ENCODE data around the gene CADM2.

CADM2 gene

DNA sequence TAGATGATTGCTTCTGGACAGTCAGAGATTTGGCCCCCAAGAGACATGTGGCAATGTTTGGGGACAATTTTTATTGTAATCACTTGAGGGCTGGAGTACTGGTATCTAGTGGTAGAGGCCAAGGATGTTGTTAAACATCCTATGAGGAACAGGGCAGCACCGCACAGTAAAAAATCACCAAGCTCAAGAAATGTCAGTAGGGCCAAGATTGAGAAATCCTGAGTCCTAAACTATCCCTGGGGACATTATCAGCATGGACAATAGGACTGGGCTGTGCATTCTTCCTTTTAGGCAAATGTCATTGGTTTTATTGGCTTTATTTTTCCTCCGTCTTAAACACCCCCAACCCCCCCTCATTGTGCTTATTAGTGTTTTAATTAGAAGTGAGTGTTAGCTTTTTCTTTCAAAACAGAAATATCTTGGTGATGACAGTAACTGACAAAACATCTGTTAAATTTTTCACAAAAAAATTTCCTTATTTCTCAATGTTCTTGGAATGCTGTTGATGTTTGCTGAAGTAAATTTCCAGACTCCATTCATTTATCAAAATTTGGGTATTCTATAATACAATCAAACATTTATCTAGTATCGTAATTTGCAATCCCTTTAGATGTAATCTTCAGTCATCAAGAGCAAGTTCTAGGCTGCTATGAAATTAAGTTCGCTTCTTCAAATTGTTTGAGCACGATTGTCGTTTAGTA lies 1087.8 kb downstream of the CADM2 start:
- no peak for DNase-seq

DNA sequence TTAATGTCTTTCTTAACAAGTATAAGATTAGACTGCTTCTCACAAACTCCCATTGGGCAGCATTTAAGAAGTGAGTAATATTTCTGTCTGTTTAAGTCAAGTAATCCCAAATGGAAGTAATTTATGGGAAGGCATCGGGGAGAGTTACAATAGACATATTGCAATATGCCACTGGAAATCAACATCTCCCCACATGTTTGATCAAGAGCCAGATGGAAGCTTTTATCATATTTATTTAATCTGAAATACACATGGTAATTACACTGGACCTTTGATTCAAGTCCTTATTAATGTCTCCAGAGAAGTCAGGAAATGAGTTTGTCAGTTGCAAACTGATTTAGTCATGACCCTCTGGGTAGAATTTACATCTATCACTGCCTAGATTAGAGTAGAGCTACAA lies 1088.4 kb downstream of the CADM2 start:
- DNase-seq: no peak

DNA sequence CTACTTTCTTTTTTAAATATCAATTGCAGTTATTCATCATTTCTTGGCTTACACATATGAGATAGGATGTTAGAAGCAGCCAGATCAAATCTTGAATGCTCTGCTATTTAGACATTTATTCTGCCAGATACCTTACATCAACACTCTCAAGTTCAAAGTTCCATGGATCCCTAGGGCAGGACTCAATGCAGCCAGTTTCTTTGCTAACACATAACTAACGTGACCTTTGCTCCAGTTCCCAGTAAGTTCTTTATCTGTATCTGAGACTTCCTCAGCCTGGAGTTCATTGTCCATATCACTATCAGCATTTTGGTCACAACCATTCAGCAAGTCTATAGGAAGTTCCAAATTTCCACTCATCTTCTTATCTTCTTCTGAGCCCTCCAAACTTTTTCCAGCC lies 1092.3 kb downstream of the CADM2 start:
- no peak for DNase-seq

DNA sequence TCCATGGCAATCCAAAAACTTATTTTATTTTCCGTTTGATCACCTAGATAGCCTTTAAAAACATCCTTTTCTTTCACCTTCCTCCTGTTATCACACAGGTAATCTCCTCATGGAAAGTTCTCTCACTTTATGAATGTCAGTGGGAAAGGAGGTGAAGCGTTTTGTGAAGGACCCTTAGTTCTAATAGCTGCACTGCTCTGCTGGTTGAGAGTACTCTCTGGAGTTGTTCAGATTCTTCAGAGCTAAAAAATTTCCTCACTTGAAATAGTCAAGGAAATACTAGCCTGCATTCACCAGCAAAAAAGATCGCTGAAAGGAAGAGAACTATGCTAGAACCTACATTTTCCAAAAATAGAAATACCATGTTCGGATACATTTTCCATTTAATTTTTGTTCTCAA lies 1097.2 kb downstream of the CADM2 start:
- DNase-seq: no peak

DNA sequence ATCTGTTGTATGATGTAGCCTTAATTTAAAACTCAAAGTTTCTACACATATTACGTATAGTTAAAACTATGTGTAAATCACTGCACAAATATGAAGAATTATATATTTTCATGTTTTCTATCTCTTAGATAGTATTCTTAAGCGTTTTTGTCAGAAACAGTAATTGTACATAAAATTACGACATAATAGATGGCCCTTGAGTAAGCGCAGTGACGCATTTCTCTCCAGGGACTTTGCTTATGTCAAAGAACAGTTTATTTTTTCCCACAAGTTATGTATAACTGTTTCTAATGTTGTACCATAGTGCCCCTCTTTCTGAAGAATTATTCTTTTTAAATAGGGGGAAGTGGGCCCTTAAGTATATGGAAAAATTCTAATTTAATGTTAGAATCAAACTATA lies 1098.2 kb downstream of the CADM2 start:
- DNase-seq: no peak

DNA sequence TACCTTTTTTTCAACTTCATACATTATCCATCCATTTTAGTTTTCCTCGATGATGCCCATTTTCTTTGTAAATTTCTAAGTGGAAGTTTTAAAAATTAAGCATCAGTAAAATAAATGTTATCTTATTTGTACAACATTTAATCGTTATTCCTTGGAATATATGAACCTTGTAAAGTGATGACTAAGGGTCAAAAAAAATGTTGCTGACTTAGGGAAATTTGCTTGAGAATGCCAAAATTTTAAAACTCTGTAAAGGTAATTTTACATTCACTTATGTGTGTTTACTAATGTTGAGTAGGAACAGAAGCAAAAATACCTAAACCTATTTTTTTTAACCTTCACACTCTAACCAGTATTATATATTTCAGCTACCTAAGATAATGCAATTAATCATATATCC lies 1115.0 kb downstream of the CADM2 start:
- DNase-seq: no peak

DNA sequence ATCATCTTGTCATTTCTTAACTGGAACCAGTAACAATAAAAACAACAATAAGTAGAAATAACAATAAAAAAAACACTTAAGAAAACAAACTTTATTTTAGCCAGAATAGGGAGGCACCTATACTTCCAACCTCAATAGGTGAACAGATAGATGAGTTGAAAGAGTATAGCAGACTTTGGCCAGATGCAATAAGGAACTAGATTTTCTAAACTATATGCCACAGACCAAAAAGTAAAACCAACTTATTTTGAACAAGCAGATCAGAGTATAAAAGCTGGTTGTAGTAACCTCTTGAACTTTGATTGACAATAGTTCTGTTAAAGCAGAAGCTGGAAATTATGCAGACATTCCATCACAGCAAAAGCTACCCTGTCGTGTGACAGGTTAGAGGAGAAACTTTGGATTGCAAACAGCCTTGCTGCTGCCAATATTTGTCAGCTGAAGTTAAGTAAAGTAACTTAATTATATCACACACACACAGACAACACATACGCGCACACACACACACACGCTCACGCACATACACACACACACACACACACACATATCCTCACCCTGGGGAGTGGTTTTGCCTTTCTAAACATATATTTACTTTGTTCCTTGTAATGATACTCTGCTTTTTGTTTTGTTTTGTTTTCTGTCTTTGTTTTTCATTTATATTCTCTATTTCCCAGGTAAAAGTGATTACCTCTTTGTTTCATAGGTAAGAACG lies 1128.5 kb downstream of the CADM2 start:
- DNase-seq: no peak

DNA sequence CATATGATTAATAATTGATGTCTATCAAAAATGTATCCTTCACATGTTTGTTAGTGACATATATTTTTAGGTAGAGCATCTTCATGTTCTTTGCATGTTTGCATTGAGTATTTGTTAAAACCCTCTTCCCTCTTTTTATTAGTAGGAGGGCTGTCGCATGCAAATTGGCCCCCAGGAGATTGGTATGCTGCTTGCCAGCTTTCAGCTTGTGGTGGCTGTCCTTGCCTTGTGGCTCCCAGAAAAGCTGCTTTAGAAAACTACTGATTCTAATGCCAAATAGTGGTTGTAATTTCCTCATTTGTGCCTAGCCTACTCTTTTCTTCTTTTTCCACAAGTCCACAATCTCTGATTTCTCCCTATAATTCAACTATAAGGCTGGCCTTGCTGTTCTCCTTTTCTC lies 1145.4 kb downstream of the CADM2 start:
- DNase-seq: no peak

DNA sequence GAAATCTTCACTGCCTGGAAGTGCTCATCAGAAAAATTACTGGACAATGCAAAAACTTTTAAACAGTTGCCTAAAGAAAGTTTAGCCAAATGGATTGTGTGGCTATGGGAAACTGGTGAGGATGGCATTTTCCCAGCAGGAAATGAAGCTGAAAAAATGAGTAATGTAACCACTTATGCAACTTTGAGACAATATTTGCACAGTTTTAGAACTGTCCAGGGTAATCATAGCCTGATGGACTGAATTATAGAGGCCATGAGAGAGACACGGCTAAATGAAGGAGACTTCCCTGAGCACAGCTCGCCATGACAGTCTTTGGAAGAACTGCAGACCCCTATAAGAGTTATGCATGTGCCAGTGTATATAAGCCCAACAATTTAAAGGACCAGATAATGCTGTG lies 1150.6 kb downstream of the CADM2 start:
- DNase-seq: no peak
